Dedifferentiated amniotic fluid mesenchymal stem cell (primary cell): ENCODE results near the gene AOAH.
"Not testable (repeated sequence)": the region's sequence is repeated elsewhere in the genome, so short reads cannot be mapped to it uniquely, and the experiment has no call there.

Source experiments
- DNase-seq: peaks from one replicate; pipeline ENCODE4 v3.0.0-alpha.2; 2016; ENCODE audit errors: extremely low spot score

Gene AOAH

DNA sequence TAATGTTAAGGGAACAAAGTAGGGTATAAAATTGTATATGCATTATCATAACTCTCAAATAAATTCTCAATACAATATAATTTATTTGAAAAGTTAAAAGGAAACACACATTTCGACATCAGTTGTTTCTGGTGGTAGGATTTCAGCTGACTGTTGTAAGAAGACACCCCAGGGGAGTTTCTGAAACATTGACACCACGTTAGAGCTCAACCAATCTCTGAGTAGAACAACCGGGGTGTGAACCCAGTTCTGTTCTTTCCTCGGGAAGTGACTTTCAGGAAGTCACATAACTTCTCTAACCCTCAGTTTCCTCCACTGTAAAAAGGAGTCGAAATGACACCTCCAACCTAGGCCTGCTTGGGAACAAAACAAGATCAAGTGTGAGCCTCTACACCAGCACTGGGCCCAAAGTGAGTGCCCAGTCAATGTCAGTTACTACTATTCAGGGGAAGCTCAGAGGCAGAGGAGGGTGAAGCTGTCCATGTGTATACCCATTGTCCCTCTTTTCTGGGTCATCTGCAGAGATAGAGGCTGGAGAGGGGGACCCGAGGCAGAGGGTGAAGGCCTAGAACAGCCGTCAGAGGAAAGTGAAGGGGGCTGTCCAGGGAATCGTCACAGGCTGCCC, 67.1 kb downstream of the AOAH start:
- DNase-seq, result no peak

DNA sequence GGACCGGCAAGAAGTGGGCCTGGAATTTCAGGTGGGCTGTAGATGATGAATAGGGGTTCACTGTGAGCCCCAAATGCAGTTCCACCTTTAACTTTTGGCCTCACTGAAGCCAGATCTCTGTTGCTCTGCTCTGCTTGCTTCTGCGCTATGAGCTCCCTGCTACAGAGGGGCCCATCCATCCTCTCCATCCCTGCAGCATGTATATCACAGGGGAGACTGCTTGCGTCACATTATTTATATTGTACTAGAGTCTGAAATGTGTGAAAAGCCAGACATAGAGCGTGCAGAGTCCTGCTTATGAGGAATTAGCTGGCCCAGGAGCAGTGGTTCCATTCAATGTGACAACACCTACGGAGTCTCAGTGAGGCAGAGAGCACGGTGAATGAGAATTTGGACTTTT, 69.9 kb downstream of the AOAH start:
- no peak for DNase-seq

DNA sequence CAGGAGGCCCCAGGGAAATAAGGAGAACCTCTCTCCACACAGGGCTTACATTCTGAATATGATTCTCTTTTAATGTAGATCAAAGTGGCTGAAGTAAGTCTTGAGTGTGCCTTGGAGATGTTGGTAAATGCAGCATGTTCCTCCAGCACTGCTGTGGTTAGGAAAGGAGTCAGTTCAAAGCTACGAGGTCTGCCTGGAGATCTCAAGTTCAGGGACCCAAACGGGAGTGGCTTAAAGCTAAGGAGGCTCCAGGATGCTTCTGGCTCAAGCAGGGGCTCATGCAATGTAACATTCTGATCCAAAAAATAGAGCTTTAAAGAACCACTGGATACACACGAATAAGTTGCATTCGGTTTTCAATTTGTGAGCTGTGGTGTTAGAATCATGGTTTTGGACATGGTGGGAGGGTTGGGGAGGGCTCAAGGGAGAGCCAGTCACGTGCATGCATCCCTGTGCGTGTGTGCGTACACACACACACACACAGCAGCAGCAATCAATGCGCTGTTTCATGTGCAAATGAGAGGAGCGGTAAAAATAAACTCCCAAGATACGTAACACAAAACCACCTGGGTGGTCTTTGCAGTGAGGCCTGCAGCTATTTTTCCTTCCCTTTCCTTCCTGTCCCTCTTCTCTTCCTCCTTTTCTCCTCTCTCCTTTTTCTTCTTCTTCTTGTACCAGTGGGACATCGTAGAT, 70.5 kb downstream of the AOAH start:
- no peak for DNase-seq

DNA sequence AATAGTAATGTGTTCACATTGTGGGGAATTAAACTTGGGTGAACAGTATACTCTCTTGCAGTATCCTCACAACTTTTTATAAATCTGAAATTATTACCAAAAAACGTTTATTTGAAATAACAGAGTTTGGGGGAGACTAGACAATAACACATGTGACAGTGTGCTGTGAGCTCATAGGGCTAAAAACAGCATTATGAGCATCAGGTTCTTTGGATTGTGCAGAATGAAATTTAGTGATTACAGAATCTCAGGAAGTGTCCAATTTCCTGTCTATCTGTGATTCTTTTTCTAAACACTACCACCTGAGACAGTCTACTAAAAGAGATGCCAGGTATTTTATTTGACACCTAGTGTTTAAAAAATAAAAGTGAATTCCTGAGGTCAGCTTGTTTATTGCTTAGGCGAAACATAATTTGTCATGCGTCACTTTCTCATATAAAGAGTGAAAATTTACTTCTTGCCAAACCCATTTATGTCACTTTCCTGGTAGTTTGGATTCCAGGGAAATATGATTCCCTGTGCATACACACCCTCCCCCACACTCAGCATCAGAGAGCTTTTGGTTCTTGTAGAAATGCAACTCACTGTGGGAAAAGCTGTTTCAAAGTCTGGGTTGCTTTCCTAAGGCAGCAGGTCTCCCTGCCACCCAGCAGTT, 71.2 kb downstream of the AOAH start:
- no peak for DNase-seq

DNA sequence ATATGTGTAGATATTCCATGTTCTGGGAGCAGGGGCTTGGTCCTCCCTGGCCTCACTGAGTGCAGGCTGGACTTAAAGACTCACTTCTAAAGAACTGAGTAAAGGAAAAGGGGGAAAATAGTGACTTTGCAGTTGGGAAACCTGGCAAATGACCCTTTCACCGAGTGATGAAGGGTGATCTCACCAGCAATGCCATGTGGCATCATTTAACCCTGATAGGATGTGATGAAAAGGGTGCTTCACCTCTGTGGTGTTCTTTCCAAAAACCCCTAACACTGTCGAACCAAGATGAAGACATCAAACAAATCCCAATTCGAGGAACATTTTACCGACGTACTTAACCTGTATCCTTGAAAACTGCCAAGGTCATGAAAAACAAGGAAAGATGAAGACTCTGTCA, 71.9 kb downstream of the AOAH start:
- DNase-seq, result no peak

DNA sequence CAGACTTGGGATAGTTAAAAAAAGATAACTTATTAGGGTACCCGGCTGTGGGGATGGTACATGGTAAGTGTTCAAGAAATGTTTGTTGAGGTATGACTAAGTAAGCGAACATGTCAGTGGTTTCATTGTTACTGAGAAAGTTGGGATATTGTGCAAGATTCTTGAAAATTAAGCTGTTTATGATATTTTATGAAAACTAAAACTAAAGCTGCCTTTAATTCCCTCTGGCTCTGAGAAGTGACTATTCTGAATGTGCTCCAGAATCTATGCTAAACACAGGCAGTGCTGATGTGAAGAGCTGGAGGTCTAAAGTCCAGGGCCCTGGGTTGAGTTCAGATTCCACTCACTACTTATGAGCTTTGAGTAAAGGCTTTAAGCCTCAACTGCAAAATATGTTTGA, 72.9 kb downstream of the AOAH start:
- peak; percentile 49 for DNase-seq

DNA sequence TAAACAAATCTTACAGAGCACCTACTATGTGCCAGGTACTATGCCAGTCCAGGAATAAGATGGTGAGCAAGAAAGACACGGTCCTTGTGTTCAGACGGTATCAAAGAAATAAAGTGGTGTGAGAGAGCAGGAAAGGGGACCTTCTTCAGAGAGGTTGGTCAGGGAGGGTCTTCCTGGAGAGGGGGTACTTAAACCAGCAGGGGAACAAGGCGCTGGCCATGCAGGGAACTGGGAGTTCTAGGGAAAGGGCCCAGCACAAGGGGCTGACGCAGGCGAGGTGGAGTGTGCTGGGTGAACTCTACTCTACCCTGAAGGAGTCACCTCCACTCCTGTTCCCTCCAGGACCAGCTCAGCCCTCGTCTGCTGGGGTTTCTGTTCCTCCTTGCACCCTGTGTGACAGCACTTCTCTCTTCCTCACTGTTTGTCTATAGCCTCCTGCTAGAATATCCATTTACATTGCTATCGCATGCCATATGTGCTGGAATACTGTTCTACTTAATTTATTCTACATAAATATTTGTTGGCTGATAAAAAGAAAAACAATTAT, 73.5 kb downstream of the AOAH start:
- DNase-seq, result no peak

DNA sequence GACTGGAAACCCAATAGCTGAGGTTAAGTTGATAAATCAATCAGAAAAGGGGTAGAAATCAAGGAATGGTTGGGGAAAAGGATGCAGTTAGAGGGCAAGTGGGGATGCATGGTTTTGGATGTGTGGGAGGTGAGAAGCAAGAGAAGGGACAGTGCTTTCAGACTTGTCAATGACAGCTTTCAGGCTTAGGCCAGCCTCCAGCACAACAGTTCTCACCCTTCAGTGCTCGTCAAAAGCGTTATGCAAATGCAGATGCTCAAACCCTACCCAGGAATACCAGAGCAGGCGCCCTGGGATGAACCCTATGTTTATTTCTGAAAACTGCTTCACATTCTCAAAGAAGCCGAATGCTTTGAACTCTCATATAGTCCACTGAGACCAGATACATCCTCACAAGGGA, 74.0 kb downstream of the AOAH start:
- DNase-seq, result no peak

DNA sequence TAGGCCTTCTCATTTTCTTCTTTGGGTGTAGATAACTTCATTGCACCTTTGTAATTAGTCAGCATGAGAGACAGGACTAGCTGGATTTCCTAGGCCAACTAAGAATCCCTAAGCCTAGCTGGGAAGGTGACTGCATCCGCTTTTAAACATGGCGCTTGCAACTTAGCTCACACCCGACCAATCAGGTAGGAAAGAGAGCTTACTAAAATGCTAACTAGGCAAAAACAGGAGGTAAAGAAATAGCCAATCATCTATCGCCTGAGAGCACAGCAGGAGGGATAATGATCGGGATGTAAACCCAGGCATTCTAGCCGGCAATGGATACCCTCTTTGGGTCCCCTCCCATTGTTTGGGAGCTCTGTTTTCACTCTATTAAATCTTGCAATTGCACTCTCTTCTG, 75.0 kb downstream of the AOAH start:
- DNase-seq, result not testable (repeated sequence)

DNA sequence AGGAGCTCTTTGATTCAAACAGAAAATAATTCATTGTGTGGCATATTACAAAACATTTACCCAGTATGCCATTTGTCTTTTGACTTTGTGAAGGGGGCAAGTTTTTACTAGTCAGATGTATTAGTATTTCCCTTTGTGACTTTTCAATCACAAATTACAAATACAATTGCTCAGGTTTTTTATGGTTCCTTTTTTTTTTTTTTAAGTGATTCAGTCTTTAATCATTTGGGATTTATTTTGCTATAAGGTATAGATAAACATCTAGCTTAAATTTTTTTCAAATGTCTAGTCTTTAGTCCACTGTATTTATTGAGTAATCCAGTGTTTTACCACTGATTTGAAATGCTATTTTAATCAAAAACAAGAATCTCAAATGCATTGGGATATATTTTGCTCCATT, 75.9 kb downstream of the AOAH start:
- no peak for DNase-seq

DNA sequence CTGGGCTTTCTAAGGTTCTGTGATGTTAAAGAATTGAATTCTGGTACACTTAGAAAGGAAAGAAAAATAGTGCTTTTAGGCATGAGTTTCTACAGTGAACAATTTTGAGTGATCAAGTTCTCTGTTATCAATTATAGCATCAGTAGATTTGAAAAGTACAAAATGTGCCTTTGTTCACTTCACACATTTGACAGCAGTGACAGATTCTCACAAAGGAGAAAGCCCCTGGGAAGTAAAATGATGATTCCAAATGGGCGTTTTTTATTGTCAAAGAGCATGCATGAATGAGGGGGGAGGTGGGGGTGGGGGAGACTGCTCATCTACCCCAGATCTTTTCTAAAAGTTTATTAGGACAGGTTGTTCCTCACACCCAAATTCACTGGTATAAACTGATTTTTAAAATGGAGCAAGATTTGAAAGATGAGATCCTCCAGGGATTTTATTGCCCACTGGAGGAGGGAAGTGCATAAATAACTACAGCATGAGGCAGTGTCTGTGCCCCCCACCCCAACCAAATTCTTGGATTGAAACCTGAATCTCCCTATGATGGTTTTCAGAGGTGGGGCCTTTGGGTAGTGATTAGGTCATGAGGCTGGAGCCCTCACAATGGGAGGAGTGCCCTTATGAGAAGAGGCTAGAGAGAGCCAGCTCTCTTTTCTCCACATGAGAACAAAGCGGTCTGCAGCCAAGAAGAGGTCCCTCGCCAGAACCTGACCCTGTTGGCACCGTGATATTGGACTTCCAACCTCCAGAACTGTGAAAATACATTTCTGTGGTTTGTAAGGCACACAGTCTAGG, 79.5 kb downstream of the AOAH start:
- no peak for DNase-seq

DNA sequence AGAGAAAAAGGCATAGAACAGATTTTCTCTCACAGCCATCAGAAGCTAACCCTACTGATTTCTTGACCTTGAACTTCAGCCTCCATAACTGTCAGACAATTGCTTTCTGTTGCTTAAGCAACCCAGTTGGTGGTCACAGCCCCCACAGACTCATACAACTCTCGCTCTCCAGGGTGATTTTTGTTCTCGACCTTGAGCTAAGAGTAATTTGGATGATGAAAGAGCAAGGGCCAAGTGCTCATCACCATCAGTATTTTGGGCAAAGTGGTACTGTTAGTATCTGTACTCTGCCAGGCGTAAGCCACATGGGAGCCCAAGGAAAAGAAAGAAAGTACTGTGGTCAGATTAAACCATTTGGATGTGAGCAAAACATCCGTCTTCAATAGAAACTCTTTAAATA, 81.9 kb downstream of the AOAH start:
- DNase-seq, result no peak

DNA sequence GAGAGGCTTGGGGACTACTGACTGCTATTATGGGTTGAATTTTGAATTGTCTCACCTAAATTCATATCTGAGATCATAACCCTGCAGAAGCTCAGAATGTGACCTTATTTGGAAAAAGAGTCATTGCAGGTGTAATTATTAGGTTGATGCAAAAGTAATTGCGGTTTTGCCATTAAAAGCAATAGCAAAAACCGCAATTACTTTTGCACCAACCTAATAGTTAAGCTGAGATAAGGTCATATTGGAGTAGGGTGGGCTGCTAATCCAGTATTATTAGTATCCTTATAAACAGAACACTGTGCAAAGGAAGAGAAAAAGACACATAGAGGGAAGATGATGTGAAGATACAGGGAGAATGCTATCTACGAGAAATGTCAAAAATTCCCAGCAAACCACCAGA, 82.3 kb downstream of the AOAH start:
- DNase-seq, result no peak

DNA sequence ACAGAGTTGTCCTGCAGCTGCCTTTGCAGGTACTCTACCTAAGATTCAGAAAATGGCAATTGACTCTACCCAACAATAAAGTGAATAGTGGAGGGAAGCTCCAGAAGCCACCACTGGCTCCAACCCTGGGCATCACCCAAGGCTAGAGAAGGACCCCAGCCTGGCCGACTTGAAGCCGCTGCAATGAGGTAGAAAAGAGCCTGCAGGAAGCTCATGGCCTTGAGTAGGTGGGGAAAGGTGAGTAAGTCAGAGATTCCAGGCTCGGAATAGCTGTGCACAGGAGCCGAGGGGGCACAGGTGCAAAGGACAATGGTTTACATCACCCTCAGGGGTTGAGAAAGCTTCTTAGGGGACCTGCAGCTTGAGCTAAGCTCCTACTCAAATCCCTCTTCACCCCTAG, 83.6 kb downstream of the AOAH start:
- DNase-seq, result no peak

DNA sequence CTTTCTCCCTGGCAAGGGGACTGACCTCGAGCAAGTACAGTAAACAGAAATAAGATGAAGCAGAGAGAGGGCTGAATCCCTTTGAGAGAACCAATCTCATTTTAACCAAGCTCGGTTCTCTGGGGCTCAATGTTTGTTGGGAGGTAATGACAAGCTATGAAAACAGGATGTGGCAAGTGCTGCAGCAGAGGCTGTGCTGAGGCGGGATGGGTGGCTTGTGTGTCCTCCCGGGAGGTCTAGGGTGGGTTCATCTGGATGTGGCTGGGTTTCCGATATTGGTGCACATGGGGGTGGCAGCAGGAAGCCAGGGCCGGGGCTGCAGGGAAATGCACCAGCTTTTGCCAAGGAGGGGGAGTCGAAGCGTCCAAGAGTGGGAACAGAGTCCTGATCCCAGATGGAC, 84.5 kb downstream of the AOAH start:
- no peak for DNase-seq

DNA sequence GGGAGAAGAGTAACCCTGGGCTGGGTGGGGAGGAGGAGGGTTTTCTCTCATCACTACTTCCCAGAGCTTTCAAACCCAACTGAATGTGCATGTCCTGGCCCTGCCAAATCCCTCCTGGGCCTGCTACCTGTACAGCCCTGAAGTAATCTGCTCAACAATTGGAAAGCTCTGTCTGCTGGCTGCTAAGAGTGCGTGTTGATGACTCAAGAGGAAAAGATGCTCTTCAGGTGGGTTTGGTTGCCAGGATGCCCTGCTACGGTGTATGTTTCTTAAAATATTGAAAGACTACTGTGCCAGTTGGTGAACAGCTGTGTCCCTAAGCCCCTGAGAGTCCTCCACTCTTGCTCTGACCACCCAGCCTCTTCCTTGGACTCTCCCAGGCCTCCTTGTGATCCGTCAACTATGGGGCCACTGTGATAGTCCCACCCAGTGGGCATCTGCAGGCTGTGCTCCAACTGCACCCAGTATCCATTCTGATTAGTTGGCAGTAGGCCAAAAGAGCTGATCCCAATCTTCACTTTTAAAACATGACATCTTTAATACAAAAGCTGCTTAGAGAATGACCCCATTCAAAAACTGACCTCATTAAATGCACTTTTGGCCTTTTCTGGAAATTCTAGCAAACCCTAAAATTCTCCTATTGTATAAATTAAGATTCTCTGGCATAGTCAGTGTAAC, 85.6 kb downstream of the AOAH start:
- DNase-seq, result no peak

DNA sequence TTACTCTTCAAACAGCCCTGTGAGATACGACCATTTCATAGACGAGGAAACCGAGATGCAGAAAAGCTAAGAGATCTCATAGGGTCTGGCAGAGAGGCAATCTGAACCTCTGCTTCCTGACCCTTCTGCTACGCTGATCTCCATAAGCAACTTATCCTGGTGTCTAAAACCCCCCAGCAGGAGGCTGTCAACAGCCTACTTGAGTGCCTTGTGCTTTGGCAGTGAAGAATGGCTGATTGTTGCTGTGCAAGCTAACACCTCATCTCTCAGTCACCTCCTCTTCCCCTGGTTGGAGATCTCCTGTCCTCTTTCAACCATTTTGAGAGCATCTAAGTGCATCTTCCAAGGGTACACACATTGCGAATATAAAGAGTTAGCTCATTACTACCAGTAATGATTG, 86.2 kb downstream of the AOAH start:
- no peak for DNase-seq

DNA sequence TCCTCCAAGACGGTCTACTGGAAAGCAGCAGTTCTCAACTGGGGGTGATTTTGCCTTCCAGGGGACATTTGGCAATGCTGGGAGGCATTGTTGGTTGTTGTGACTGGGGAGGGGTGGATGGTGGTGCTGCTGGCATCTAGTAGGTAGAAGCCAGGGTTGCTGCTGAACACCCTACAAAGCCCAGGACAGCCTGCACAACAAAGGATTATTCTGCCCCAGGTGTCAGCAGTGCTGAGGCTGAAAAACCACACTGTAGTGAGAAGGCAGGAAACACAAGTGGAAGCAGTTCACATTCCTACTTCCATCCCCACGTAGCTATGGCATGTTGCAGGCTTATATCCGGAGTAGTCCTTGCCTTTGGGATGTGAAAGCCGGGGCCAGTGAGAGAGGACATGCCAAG, 86.9 kb downstream of the AOAH start:
- no peak for DNase-seq

DNA sequence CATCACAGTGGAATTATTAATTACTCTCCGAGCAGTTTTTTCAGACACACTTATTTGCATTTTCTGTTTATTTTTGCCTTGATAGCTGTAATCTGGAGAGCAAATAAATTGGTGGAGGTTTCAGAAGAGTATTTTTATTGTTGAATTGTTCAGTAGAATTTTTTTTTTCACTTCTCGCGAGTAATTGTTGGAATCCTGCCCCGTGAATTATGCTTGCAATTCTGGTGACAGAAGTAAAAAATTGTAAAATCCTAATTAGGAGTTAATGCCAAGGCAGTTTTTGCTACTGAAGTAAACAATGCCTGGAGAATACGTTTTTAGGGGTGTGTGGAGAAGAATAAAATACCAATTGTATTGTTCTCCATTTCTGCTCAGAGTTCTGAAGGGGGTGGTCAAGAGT, 88.2 kb downstream of the AOAH start:
- no peak for DNase-seq

DNA sequence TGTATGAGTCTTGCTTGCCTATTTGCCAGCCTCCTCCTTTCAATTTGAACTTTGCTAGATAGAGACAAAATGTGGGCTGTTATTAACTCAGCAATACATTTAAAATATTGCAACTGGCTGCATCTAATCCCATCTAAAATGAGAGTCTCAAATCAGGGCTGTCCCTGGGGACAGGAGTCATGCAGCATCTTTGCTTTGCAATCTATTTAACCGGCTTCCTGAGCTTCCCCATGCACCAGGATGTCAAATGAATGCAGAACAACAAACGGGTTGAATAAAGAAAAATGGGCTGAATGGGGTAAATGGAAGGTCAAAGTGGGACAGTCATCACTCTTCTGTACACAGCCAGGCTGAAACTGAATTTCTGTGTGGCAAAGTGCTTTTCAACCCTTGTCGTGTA, 89.2 kb downstream of the AOAH start:
- DNase-seq, result no peak

DNA sequence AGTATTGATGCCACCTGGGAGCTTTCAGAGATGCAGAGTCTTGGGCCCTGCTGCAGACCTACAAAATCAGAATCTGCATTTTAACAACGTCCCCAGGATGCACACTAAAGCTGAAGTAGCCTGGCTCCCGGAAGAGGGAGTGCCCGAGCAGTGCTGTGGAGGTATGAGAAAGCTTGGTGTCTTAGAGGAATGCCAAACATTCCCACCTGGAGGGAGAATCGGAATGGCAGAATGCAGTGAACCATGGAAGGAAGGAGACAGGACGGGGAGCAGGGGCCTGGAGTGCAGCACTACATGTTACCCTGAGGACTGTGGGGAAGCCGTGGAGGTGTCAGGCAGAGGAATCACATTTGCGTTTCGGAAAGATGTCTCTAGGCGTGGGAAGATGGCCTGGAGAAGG, 90.9 kb downstream of the AOAH start:
- DNase-seq, result no peak

DNA sequence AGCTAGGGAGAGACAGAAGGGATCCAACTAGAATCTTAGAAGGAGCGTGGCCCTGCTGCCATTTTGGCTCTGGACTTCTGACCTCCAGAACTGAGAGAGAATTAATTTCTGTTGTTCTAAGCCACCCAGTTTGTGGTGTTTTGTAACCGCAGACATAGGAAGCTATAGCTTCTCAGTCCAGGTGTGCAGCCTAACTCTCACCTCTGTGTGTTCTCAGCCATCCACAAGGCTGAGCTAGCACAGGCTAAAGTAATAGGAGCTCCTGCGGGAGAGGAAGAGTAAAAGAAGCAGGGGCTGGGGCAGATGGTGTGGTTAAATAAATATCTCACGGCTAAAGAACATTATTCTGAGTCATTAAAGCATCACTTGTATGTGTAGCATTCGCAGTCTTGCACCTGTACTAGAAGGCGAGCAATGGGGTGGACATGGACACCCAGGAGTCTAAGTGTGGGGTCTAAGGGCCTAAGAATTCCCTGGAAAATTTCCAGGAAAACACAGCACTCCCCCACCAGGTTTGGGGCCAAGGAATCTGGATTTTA, 94.1 kb downstream of the AOAH start:
- DNase-seq, result no peak
